RWPE2 (cell line): Measurements from ENCODE around the gene SPAG16.

Source experiments
- ATAC-seq: fragments of 200-7000 bp; cut with Tn5 transposase; 3 replicates; pipeline ENCODE4 v1.9.1; 2021; ENCODE audit warnings: low read depth
- DNase-seq: peaks from one replicate; pipeline ENCODE4 v3.0.0-alpha.2; 2020; ENCODE audit warnings: low spot score
- H3K27ac ChIP-seq: fragments of 450-650 bp; 2 replicates; pipeline ENCODE4 v1.5.1; 2017; ENCODE audit warnings: mild to moderate bottlenecking; ENCODE audit not compliant: poor library complexity, severe bottlenecking
- H3K27me3 ChIP-seq: fragments of 250-450 bp; sonication (Bioruptor Pico); 2 replicates; pipeline ENCODE4 v1.5.1; 2021; ENCODE audit warnings: mild to moderate bottlenecking, moderate library complexity; ENCODE audit not compliant: insufficient read depth, poor library complexity, severe bottlenecking
- H3K36me3 ChIP-seq: fragments of 250-450 bp; sonication (Bioruptor Pico); 2 replicates; pipeline ENCODE4 v1.5.1; 2020; ENCODE audit warnings: low read depth, mild to moderate bottlenecking, moderate library complexity
- H3K4me1 ChIP-seq: fragments of 250-450 bp; sonication (Bioruptor Pico); 2 replicates; pipeline ENCODE4 v1.5.1; 2021; ENCODE audit warnings: mild to moderate bottlenecking, moderate library complexity; ENCODE audit not compliant: insufficient read depth, poor library complexity, severe bottlenecking
- H3K4me3 ChIP-seq: fragments of 250-450 bp; sonication (Bioruptor Pico); 2 replicates; pipeline ENCODE4 v1.5.1; 2021; ENCODE audit warnings: mild to moderate bottlenecking, moderate library complexity; ENCODE audit not compliant: severe bottlenecking
- H3K9me3 ChIP-seq: fragments of 250-450 bp; sonication (Bioruptor Pico); 2 replicates; pipeline ENCODE4 v1.5.1; 2021; ENCODE audit warnings: mild to moderate bottlenecking, moderate library complexity; ENCODE audit not compliant: severe bottlenecking
- TF ChIP-seq, protein P1 (sequence below): fragments of 450-650 bp; IDR thresholded peaks from one replicate; pipeline ENCODE4 v1.5.1; 2017; ENCODE audit warnings: mild to moderate bottlenecking, moderate library complexity; ENCODE audit not compliant: poor library complexity, severe bottlenecking

The SPAG16 gene

DNA sequence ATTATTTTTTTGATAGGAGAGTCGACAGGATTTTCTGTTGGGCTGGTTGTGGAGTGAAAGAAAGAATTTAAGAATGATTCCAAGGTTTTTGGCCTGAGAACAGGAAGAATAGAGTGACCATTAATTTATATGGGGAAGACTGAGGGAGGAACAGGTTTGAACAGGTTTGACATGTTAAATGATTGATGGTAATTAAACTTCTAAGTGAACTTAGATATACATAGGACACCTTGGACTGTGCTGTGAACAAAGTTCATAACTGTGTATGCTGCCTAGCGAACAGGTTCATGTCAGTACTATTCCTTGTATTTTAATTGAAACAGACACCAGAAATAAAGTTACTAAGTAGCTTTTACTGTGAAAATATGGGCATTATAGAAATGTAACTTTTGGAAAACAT lies 212.0 kb downstream of the SPAG16 start:
- Histone ChIP-seq H3K9me3 (no peaks in the 10 kb centered on the region), H3K27ac (no peak overlapping the region), H3K4me3 (no peak overlapping the region), H3K4me1 (peaks cover 3% of the 10 kb centered on the region), H3K27me3 (no peaks in the 10 kb centered on the region), H3K36me3 (no peaks in the 10 kb centered on the region)
- DNase-seq = no peak
- TF ChIP-seq, protein P1, sequence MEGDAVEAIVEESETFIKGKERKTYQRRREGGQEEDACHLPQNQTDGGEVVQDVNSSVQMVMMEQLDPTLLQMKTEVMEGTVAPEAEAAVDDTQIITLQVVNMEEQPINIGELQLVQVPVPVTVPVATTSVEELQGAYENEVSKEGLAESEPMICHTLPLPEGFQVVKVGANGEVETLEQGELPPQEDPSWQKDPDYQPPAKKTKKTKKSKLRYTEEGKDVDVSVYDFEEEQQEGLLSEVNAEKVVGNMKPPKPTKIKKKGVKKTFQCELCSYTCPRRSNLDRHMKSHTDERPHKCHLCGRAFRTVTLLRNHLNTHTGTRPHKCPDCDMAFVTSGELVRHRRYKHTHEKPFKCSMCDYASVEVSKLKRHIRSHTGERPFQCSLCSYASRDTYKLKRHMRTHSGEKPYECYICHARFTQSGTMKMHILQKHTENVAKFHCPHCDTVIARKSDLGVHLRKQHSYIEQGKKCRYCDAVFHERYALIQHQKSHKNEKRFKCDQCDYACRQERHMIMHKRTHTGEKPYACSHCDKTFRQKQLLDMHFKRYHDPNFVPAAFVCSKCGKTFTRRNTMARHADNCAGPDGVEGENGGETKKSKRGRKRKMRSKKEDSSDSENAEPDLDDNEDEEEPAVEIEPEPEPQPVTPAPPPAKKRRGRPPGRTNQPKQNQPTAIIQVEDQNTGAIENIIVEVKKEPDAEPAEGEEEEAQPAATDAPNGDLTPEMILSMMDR = no peak
- no peak for ATAC-seq

DNA sequence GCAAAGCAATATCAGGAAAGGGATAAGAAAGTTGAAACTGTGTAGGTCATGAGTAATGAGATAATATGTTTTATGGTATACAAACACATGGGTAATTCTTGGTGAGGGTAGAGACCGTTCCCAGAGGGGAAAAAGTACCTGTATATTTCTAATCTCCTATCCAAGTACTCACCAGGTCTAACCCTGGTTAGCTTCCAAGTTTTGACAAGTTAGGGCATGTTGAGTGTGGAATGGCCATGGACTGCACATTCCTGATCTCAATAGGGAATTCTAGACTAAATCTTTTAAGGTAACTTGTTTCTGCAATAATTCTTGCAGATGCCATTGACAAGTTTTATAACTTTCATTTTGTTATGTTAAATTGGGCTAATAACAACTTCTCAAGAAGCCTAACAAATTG lies 216.6 kb downstream of the SPAG16 start:
- Histone ChIP-seq H3K27me3 (no peaks in the 10 kb centered on the region), H3K4me3 (no peak overlapping the region), H3K36me3 (no peaks in the 10 kb centered on the region), H3K9me3 (no peaks in the 10 kb centered on the region), H3K4me1 (peaks cover 5% of the 10 kb centered on the region), H3K27ac (no peak overlapping the region)
- TF ChIP-seq, protein P1 = no peak
- ATAC-seq = peak; percentile 88
- DNase-seq = no peak

DNA sequence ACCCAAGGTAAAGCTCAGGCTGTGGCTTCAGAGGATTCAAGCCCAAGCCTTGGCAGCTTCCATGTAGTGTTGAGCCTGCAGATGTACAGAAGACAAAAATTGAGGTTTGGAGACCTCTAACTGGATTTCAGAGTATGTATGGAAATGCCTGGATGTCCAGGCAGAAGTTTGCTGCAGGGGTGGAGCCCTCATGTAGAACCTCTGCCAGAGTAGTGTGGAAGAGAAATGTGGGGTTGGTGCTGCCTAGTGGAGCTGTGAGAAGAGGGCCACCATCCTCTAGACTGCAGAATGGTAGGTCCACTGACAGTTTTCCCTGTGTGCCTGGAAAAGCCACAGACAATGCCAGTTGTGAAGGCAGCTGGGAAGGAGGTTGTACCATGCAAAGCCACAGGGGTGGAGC lies 239.9 kb downstream of the SPAG16 start:
- Histone ChIP-seq H3K4me1 (no peaks in the 10 kb centered on the region), H3K36me3 (no peaks in the 10 kb centered on the region), H3K27me3 (no peaks in the 10 kb centered on the region), H3K9me3 (no peaks in the 10 kb centered on the region), H3K4me3 (no peak overlapping the region), H3K27ac (no peak overlapping the region)
- TF ChIP-seq, protein P1 = no peak
- DNase-seq (no peak), ATAC-seq (no peak)

DNA sequence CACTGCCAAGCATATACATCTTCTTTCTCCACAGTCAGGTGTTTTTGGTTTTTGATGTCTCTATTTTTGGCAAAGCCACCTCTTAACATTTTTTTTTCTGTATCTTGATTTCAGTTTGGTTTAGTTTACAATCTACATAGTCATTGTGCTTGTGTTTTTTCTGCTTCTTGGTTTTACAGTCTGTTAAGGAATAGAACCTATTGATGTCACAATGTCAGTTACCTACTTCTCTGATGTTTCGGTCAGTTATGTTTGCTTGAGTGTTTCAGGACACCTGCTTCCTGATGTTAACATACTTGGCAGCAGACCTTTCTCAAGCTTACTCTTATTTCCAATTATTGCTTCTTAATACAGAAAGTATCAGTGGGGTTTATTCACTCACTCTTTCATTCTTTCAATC lies 253.3 kb downstream of the SPAG16 start:
- no peaks in the 10 kb centered on the region for H3K4me1 ChIP-seq
- TF ChIP-seq, protein P1 = no peak
- H3K27ac ChIP-seq = no peak overlapping the region
- no peaks in the 10 kb centered on the region for H3K9me3 ChIP-seq
- ATAC-seq = no peak
- H3K27me3 ChIP-seq = no peaks in the 10 kb centered on the region
- DNase-seq = no peak
- H3K4me3 ChIP-seq = no peak overlapping the region
- H3K36me3 ChIP-seq = no peaks in the 10 kb centered on the region

DNA sequence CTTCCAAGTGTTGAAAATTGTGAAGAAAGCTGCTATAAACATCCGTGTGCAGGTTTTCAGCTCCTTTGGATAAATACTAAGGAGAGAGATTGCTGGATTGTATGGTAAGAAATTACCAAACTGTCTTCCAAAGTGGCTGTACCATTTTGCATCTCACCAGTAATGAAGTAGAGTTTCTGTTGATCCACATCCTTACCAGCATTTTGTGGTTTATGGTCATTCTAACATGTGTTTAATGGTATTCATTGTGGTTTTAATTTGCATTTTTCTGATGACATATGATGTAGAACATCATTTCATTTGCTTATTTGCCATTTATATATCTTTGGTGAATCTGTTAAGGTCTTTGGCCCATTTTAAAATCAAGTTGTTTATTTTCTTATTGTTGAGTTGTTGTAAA lies 260.7 kb downstream of the SPAG16 start:
- no peaks in the 10 kb centered on the region for H3K36me3 ChIP-seq
- peaks cover 2% of the 10 kb centered on the region for H3K9me3 ChIP-seq
- no peak overlapping the region for H3K27ac ChIP-seq
- DNase-seq (no peak), ATAC-seq (no peak)
- no peak overlapping the region for H3K4me3 ChIP-seq
- H3K27me3 ChIP-seq = no peaks in the 10 kb centered on the region
- H3K4me1 ChIP-seq = no peaks in the 10 kb centered on the region
- TF ChIP-seq, protein P1 = no peak
